Skin epidermis (tissue), 12 donors: Measurements from ENCODE around the gene BBS9.
"Not testable (repeated sequence)": the region's sequence is repeated elsewhere in the genome, so short reads cannot be mapped to it uniquely, and the experiment has no call there.

ENCODE experiments used
- H3K27ac ChIP-seq, 21 experiments: fragments of 200-600 bp; sonication (generic) in 11 of 21; one replicate each; pipeline ENCODE4 v1.5.0; 2020; ENCODE audit warnings: mild to moderate bottlenecking in 3 of 21, inconsistent platforms in 2 of 21, moderate library complexity in 2 of 21
- H3K4me3 ChIP-seq, 7 experiments: fragments of 200-600 bp; sonication (generic) in 2 of 7; one replicate each; pipeline ENCODE4 v1.5.0; 2020; ENCODE audit warnings: inconsistent platforms in 2 of 7, mild to moderate bottlenecking in 2 of 7, moderate library complexity in 1 of 7

BBS9 gene

DNA sequence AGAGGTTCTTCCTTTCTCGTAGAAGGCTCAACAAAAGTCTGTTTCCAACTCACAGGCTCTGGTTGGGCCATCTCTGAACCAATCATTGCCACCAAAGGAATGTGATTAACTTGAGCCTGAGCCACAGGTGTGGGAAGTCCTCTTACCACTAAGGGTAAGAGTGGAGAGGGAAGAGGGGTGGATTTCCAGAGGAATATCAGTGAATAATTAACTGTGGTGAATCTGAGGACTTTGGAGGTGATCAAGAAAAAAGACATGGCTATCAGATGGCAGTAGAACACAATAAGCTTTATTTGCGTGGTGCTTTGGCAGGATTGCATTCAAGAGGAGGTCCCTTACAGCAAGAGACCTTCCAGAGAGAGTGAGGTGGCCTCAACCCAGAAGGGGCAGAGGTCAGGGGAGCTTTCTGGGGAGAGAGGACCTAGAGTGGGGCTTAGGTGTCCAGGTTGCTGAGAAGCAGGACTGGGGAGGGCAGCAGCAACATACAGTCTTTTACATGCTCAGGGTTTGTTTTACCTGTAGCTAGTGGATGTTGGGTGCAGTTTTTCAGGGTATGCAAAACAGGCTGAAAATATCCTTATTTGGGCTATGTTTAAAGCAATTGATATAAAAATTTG lies 61.4 kb downstream of the BBS9 start:
- no peak overlapping the region for H3K27ac ChIP-seq
- H3K4me3 ChIP-seq: no peak overlapping the region

DNA sequence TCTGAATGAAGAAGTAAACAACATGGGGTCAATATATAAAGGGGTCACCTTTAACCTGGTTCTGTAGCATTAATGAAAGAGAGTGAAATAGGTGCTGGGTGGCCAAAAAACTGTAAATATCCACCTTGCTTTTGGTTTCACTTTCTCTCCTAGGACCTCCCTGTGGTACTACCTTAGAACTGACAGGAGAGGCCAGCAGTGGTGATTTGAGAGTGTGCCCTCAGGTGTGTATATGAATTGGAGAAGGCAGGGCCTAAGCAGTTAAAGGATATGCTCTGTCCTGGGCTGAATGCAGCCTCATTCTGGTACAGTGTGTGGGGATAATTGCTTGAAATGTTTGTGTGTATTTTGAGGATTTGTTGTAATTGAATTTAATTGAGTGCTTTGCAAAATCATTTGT lies 62.0 kb downstream of the BBS9 start:
- H3K27ac ChIP-seq: no peak overlapping the region
- no peak overlapping the region for H3K4me3 ChIP-seq

DNA sequence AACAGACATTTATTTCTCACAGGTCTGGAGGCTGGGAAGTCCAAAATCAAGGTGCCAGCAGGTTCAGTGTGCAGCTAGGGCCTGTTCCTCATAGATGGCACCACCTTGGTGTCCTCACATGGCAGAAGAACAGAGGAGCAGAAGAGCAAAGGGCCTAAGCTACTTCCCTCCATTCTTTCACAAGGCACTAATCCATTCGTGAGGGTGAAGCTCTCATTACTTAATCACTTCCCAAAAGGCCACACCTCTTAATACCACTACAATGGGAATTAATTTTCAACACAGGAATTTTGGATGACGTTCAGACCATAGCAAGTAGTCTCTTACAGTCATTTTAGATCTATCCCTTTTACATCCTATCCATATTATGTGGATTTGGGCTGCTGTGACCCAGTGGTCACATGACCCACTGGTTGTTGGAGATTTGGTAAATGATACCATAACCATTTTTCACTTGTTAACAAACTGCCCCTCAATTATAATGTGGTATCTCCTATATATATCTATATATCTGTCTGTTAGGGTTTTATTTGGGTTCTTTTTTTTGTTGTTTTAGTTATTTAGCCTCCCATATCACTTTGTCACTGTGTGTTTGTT lies 63.4 kb downstream of the BBS9 start:
- Histone ChIP-seq H3K27ac (no peak overlapping the region), H3K4me3 (no peak overlapping the region)

DNA sequence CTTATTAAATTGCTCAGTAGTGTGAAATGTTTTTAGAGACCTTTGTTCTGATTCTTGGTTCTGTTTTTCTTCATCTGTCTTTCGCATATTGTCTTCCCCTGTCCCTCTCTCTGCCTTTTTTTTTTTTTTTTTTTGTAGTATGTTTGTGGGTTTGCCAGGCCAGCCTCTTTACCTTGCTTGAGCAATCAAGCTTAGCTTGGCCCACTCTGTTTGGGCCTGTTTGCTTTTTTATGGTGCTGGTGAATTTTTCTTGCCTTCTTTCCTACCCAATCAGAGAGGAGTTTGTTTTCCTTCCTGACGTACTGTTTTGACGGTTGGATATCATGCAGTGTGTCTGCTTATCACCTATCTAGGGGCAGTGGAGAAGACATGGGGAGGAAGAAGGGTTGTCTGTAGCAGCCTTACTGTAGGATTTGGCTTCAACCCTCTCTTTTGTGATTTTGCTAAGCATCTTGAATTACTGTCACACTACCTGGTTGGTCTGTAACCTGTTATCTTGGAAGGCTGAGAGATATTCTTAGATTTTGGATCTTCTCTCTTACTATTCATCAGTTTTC lies 64.0 kb downstream of the BBS9 start:
- Histone ChIP-seq H3K4me3 (no peak overlapping the region), H3K27ac (no peak overlapping the region)

DNA sequence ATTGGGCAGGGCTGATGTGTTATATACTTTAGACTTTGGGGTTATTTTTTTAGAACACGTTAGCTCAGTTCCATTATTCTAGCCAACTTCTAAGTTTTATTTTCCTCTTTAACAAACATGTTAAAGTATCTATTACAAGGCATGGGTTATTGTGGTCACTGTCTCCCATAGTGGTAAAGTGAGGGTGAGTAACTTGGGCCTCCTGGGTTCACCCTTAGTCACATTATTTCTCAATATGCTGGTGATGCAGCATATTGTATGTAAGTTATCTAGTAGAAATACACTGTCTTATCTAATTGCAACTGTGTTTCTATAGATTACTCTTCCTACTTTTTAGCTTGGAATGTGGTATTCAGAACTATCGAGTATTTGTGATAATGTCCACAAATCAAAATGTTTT lies 65.9 kb downstream of the BBS9 start:
- H3K4me3 ChIP-seq: no peak overlapping the region
- H3K27ac ChIP-seq: no peak overlapping the region

DNA sequence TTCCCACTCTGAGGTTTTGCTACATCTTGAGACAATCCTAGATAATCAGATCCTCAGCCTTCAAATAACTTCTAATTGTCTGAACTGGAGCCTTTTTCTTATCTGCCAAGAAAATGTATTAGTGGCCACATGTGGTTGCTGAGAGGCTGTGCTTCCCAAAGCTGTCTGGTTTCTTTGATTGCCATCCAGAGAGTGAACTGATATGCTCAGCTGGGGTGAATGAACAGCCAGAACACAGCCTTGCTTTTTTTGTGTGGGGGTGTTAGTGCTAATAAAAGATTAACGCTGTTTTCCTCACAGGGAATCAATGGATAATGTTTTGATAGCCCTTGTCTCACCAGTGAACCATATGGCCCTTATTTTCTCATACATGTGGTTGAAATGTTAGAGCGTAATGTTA lies 66.9 kb downstream of the BBS9 start:
- no peak overlapping the region for H3K4me3 ChIP-seq
- no peak overlapping the region for H3K27ac ChIP-seq

DNA sequence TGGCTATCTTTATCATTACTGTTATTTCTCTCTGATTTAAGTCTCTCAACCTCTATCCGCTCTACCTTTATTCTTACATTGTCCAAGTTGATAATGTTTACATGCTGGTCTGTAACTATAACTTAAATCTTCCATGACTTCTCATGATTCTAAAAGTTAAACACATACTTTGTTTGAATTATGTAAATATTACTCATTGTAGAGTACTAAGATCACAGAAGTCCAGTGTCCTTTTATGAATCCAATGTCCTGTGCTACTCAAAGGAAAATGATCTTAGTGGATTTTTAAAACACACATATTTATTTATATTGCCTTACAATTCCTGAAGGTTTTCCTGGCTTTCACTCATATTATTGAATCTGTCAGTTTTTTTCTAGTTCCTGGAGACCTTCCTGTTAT lies 70.9 kb downstream of the BBS9 start:
- H3K4me3 ChIP-seq: no peak overlapping the region
- H3K27ac ChIP-seq: no peak overlapping the region

DNA sequence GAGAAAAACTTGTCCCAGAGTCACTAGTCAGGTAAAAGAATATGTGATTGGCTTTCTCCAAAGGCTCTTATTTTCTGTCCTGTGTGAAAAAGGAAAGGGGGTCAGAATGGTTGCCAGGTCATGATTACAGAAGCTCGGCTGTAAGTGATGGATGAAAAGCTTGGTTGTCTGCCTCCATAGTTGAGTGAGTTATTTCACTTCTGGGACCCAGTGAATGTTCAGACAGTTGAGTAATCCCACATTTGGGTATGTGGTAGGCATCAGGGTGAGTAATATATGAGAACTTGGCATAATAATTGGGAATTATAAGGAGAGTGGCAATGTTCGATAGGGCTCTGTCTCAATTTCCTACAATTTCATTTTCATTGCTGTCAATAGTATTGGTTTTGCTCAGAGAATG lies 72.5 kb downstream of the BBS9 start:
- Histone ChIP-seq H3K4me3 (no peak overlapping the region), H3K27ac (no peak overlapping the region)

DNA sequence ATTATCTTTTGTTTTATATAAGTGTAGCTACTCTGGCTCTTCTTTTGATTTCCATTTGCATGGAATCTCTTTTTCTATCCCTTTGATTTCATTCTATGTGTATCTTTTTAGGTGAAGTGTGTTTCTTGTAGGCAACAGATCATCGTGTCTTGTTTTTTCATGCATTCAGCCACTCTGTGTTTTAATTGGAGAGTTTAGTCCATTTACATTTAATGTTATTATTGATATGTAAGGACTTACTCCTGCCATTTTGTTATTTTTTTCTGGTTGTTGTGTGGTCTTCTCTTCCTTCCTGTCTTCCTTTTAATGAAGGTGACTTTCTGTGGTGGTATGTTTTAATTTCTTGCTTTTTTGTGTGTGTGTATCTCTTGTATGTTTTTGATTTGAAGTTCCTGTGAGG lies 81.6 kb downstream of the BBS9 start:
- no peak overlapping the region for H3K4me3 ChIP-seq
- H3K27ac ChIP-seq: no peak overlapping the region

DNA sequence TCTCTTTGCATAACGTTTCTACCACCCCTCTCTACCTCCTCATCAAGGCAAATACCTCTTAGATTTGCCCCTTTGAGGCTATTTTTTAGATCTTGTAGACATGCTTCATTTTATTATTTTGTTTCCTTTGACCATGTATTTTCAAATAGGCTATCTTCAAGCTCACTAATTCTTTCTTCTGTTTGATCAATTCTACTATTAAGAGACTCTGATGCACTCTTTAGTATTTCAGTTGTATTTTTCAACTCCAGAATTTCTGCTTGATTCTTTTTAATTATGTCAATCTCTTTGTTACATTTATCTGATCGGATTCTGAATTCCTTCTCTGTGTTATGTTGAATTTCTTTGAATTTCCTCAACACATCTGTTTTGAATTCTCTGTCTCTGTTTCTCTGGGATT lies 82.8 kb downstream of the BBS9 start:
- no peak overlapping the region for H3K27ac ChIP-seq
- H3K4me3 ChIP-seq: no peak overlapping the region

DNA sequence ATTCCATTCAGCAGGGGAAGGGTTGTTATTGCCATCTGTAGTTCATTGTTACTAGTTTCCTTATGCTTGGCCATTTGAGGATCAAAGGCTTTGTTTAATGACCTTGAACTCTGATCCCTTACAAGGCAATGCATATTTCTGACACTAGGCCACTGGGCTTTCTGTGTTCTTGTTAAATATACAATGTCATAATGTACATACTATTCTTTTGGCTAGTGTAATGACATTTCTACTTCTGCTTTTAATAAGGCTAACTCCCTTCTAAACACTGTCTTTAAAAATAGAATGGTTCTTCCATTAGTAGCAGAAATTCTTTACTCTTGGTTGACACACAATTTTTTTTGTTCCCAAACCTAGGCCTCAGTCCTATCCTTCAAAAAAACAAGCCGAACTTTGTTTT lies 86.6 kb downstream of the BBS9 start:
- no peak overlapping the region for H3K4me3 ChIP-seq
- no peak overlapping the region for H3K27ac ChIP-seq

DNA sequence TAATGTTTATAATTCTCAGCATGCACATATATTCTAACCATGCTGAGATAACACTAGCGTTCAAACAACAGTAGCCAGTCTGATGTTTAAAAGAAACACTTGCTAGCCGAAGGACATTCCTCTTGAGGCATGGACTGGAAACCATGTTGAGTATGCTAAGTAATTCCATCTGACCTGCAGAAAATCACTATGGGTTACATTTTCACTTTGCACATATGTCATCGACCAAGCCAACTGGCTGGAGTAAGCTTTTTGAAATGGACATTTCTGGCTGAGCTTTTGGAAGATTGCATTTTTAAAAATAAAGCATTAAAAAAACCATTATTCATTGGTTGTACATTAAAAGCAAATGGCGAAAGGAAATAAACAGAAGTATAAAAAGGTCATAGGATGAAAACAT lies 88.2 kb downstream of the BBS9 start:
- Histone ChIP-seq H3K4me3 (no peak overlapping the region), H3K27ac (no peak overlapping the region)

DNA sequence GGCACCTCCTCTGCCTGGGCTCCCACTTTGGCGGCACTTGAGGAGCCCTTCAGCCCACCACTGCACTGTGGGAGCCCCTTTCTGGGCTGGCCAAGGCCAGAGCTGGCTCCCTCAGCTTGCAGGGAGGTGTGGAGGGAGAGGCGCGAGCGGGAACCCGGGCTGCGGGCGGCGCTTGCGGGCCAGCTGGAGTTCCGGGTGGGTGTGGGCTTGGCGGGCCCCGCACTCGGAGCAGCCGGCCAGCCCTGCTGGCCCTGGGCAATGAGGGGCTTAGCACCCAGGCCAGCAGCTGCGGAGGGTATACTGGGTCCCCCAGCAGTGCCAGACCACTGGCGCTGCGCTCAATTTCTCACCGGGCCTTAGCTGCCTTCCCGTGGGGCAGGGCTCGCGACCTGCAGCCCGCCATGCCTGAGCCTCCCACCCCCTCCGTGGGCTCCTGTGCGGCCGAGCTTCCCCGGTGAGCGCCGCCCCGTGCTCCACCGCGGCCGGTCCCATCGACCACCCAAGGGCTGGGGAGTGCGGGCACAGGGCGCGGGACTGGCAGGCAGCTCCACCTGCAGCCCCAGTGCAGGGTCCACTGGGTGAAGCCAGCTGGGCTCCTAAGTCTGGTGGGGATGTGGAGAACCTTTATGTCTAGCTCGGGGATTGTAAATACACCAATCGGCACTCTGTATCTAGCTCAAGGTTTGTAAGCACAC lies 89.6 kb downstream of the BBS9 start:
- H3K4me3 ChIP-seq, H3K27ac ChIP-seq: not testable (repeated sequence)

DNA sequence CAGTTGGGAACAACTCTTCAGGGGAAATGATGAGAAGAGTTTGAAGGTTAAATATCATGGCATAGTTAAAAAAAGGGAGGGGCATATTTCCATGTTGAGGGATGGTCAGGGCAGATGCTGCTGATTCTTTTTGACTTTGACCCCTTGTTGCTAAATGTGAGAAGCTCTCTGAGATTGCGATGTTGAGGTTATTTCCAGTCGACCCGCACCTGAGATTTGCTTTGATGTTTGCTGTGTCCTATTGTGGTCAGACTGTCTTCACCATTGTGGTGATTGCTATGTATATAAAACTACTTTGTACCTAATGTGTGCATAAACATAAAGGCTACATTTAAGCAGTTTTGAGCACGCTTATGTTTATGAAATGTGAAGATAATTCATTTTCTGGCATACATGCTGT lies 90.9 kb downstream of the BBS9 start:
- no peak overlapping the region for H3K27ac ChIP-seq
- no peak overlapping the region for H3K4me3 ChIP-seq

DNA sequence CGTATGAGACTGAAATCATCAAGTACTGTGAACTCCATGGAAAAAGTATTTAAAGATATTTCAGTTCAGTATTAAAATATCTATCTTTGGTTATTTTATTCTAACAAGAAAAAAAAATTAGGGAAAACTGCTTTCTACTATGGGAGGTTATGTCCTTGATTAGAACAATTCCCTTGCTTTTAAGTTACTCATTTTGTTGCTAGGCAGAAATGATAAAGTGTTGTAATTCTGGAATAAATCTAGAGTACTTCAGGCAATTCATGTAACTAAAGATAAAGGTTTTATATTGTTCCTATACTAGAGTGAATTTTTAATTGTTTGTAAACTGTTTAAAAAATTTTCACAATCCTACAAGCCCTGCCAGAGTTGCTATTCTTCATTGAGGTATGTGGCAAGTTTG lies 92.0 kb downstream of the BBS9 start:
- Histone ChIP-seq H3K27ac (no peak overlapping the region), H3K4me3 (no peak overlapping the region)

DNA sequence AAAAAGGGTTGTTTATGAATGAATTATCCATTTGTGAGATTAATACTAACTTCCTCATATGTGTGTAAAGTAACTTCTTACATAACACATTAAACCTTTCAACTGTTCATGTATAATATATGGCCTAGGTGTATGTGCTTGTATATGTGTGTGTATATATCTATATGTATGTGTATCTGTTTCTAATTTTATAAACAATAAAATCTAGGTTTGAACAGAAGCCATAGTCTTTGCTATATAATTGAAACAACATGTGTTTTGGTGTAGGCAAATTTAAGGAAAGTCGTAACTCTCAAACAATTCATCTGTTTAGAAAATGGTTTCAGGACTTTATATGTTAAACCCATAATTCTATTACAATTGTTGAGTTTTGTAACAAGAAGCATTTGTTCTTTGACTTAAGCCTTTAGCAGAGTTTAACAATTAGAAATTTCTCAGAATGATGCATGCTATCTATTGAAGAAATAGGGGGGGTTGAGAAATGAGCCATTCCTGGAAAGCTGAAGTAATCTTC lies 103.3 kb downstream of the BBS9 start:
- Histone ChIP-seq H3K27ac (no peak overlapping the region), H3K4me3 (no peak overlapping the region)

DNA sequence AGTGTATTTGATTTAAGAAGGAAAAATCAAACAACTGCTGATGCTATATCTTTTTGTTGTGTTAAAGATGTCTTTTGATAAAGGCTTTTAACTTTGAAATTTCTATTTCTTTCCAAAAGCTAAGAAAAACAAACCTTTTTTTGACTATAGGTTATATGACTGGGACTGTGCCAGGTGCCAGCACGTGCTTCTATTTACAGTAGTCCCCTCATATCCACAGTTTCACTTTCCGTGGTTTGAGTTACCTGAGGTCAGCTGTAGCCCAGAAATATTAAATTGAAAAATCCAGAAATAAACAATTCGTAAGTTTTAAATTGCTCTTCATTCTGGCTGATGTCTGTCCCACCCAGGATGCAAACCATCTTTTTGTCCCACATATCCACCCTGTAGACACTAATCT lies 104.3 kb downstream of the BBS9 start:
- Histone ChIP-seq H3K4me3 (no peak overlapping the region), H3K27ac (no peak overlapping the region)

DNA sequence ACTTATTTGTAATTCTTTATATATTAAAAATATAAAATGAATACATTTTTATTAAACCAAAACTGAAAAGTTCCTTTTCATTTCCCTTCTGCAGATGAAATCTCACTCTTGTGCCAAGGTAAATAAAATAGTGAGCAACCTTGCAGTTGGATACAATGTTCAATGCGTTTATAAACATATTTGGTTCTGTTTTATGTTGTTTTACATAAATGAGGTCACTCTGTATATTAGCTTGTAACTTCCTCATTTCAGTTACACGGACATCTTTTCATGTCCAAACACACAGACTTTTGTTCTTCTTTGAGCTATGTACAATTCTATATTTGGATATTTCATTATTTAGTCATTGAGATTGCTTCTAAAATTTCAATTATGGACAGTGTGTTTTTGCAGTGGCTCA lies 107.7 kb downstream of the BBS9 start:
- no peak overlapping the region for H3K4me3 ChIP-seq

DNA sequence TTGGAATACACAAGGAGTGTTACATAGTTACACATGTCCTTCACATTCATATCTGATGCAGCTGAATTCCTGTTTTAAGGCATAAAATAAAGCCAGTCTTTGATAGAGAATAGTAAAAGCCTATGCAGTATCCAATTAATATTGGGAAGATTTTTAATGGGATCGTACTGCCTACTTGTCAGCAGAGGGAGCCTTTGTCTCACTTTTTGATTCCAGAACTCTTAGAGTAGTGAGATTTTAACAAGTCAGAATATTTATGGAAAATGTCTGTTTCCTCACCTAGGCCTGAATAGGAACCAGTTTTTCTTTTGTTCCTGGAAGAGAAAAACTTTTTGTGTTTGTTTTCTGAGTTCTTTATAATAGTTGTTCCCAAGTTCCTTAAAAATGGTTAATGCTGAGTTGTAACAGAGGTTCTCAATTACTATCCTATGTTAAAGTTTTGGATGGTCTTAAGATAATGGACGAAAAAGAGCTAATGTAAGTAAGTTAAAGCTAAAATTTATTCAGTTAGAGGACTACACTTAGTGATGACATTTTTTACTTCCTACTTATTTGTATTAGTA lies 114.0 kb downstream of the BBS9 start:
- H3K4me3 ChIP-seq: no peak overlapping the region
- no peak overlapping the region for H3K27ac ChIP-seq

More for the DNA sequence above, 107.7 kb downstream of the BBS9 start:
- H3K27ac ChIP-seq: no peak overlapping the region

DNA sequence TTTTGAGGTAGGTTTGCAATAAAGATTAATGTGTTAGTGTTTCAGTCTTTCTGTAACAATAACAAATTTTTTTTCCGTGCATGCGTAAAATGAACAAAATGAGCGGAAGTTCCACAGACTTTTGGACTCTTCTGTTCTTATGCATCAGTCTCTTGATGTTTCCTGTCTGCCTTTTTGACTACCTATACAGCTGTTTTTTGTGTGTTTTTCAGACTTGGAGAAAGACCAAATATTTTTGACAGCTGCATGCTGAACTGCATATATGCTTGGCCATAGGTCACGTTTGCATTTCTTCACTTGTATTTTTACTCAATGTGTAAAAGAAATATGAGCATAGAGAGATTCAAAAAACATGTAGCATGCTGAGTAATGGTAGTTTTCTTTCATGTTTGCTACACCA lies 119.3 kb downstream of the BBS9 start:
- Histone ChIP-seq H3K4me3 (no peak overlapping the region), H3K27ac (no peak overlapping the region)

DNA sequence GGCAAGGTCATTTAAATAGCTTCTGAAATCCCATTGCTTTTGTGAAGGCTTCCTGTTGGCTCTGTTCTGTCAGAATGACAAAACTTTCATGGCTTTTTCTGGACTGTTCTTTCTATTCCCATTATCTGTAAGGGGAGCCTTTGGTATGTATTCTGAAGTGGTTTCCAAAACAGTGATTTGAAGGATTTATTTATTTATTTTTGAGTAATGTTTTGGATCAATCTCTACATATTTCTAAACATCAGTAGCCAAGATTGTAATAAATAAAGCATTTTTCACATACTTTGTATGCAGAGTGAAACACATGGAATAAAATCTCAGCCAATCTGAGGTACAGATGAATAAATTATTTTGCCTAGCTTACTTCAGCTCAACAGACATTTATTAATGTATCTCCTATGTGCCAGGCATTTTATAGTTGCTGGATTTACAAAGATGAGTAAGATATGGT lies 121.1 kb downstream of the BBS9 start:
- Histone ChIP-seq H3K27ac (no peak overlapping the region), H3K4me3 (no peak overlapping the region)
